Peyer's patch (tissue), 4 donors: ENCODE measurements around the gene POU2AF2. TPM values are rescaled to one million over a fixed set of nuclear protein-coding genes. Genes with fewer than 3 reads are reported as not detected.

Experiments
- DNase-seq, 3 donors: peaks; one replicate each; pipeline ENCODE4 v3.0.0-alpha.2; 2017 to 2019
- H3K27ac ChIP-seq, 4 donors: fragments of 200-600 bp; sonication (generic); one replicate each; pipeline ENCODE4 v1.5.1; 2016 to 2019
- H3K27me3 ChIP-seq, 2 donors: fragments of 200-600 bp; sonication (generic); one replicate each; pipeline ENCODE4 v1.5.1; 2019
- H3K36me3 ChIP-seq, 3 donors: fragments of 200-600 bp; sonication (generic); one replicate each; pipeline ENCODE4 v1.5.1; 2016 to 2019
- H3K4me1 ChIP-seq, 4 donors: fragments of 200-600 bp; sonication (generic); one replicate each; pipeline ENCODE4 v1.5.1; 2016 to 2019
- H3K4me3 ChIP-seq, 4 donors: fragments of 200-600 bp; sonication (generic); 1 replicate in 3 of 4; 2 replicates in 1 of 4; pipeline ENCODE4 v1.5.1; 2016 to 2019; ENCODE audit warnings: mild to moderate bottlenecking in 1 of 4
- H3K9me3 ChIP-seq, 4 donors: fragments of 200-600 bp; sonication (generic); one replicate each; pipeline ENCODE4 v1.5.1; 2016 to 2019; ENCODE audit warnings: mild to moderate bottlenecking in 1 of 4
- CTCF ChIP-seq, 6 experiments: fragments of 450-650 bp in 4 of 6; fragments of 200-600 bp in 2 of 6; sonication (generic) in 1 of 6; IDR thresholded peaks; one replicate each; pipeline ENCODE4 v1.5.1; 2017 to 2019; ENCODE audit warnings: antibody characterized with exemption in 6 of 6, mild to moderate bottlenecking in 3 of 6, moderate library complexity in 1 of 6
- POLR2A ChIP-seq, 2 donors: fragments of 450-650 bp; IDR thresholded peaks; one replicate each; pipeline ENCODE4 v1.5.1; 2017; ENCODE audit warnings: antibody characterized with exemption in 2 of 2, mild to moderate bottlenecking in 2 of 2, moderate library complexity in 2 of 2
- total RNA-seq, 4 donors: library from RNA; depleted of rRNA; stranded (reverse); fragments of >200 nt; gene quantifications; one replicate each; pipeline ENCODE4 v1.1.0, GENCODE V29; 2016

Gene POU2AF2
- total RNA-seq, 4 donors from 2014 or later = 1.2 to 4.4 TPM; not detected in 2

GRCh38 chr11:111297696-111298095 is 52.2 kb downstream of the POU2AF2 start:
- Histone ChIP-seq H3K9me3 (no peaks in the 10 kb centered on the region), H3K27ac (no peak overlapping the region), H3K4me1 (peaks cover 0 to 12% (median 6%) of the 10 kb centered on the region in 4 donors), H3K4me3 (no peak overlapping the region), H3K36me3 (no peaks in the 10 kb centered on the region), H3K27me3 (no peaks in the 10 kb centered on the region)
- TF ChIP-seq CTCF (IDR thresholded peaks at IDR 0.05) = no peak
- no peak for TF ChIP-seq POLR2A (IDR thresholded peaks at IDR 0.05)
- DNase-seq = no peak

GRCh38 chr11:111298413-111299100 is 53.0 kb downstream of the POU2AF2 start, which contains the start of gene POU2AF3:
Gene POU2AF3, plus strand, starts transcription at chr11:111298546. Its CDS starts 36 bp downstream, at chr11:111298582.
- Histone ChIP-seq H3K4me1 (peaks cover 0 to 18% (median 6%) of the 10 kb centered on the region in 4 donors), H3K9me3 (no peaks in the 10 kb centered on the region), H3K36me3 (no peaks in the 10 kb centered on the region), H3K27ac (peak within 1 kb of the TSS; percentile 71 to 94 (median 84)), H3K27me3 (no peaks in the 10 kb centered on the region), H3K4me3 (peak within 1 kb of the TSS; percentile 60 to 71 (median 68))
- TF ChIP-seq CTCF (IDR thresholded peaks at IDR 0.05) = no peak
- peak in 1 of 3 donors; percentile 50 for DNase-seq

GRCh38 chr11:111299101-111300026 is 53.8 kb downstream of the POU2AF2 start:
- Histone ChIP-seq H3K4me1 (peaks cover 0 to 20% (median 6%) of the 10 kb centered on the region in 4 donors), H3K9me3 (no peaks in the 10 kb centered on the region), H3K4me3 (peak overlapping the region; percentile 60 to 71 (median 68)), H3K27ac (peak overlapping the region; percentile 71 to 94 (median 84)), H3K27me3 (no peaks in the 10 kb centered on the region), H3K36me3 (no peaks in the 10 kb centered on the region)
- peak; percentile 31 to 85 (median 83) for DNase-seq
- TF ChIP-seq CTCF (IDR thresholded peaks at IDR 0.05) (peak in 5 of 6 experiments; percentile 7 to 81 (median 73)), POLR2A (IDR thresholded peaks at IDR 0.05) (peak; percentile 34 to 62)

- TF ChIP-seq POLR2A (IDR thresholded peaks at IDR 0.05) = no peak
- no peak for TF ChIP-seq CTCF (IDR thresholded peaks at IDR 0.05)
- Histone ChIP-seq H3K27ac (no peak overlapping the region), H3K9me3 (no peaks in the 10 kb centered on the region), H3K4me3 (no peak overlapping the region), H3K4me1 (peaks cover 0 to 20% (median 6%) of the 10 kb centered on the region in 4 donors), H3K27me3 (no peaks in the 10 kb centered on the region), H3K36me3 (no peaks in the 10 kb centered on the region)
- DNase-seq = no peak
These were observed 55.0 kb downstream of the POU2AF2 start for GRCh38 chr11:111300569-111300968.

- no peak overlapping the region for H3K4me3 ChIP-seq
- no peak overlapping the region for H3K27ac ChIP-seq
These were observed 55.7 kb downstream of the POU2AF2 start for GRCh38 chr11:111301004-111301841.

More at GRCh38 chr11:111301004-111301841, 55.7 kb downstream of the POU2AF2 start:
- no peaks in the 10 kb centered on the region for H3K9me3 ChIP-seq
- H3K36me3 ChIP-seq = no peaks in the 10 kb centered on the region
- H3K27me3 ChIP-seq = no peaks in the 10 kb centered on the region
- peaks cover 0 to 20% (median 6%) of the 10 kb centered on the region in 4 donors for H3K4me1 ChIP-seq
- no peak for DNase-seq
- no peak for TF ChIP-seq POLR2A (IDR thresholded peaks at IDR 0.05)
- no peak for TF ChIP-seq CTCF (IDR thresholded peaks at IDR 0.05)
